Subcutaneous adipose tissue (tissue), 4 donors: ENCODE measurements around the gene ELAVL1. TPM values are rescaled to one million over a fixed set of nuclear protein-coding genes. Genes with fewer than 3 reads are reported as not detected.

Experiments
- CTCF ChIP-seq: fragments of 450-650 bp; IDR thresholded peaks from one replicate; pipeline ENCODE4 v1.5.1; 2016; ENCODE audit warnings: low read depth, mild to moderate bottlenecking, control low read depth, antibody characterized with exemption, moderate library complexity
- total RNA-seq, 4 donors: library from RNA; depleted of rRNA; stranded (reverse); fragments of >200 nt; gene quantifications; one replicate each; pipeline ENCODE4 v1.1.0, GENCODE V29; 2016

The ELAVL1 gene
- total RNA-seq, 4 donors from 2014 or later, result 17.8 to 30.7 (median 26.1) TPM

- no peak for TF ChIP-seq CTCF
Observed at GRCh38 chr19:7940841-7941240, 64.6 kb downstream of the ELAVL1 start.

- no peak for TF ChIP-seq CTCF
Observed at GRCh38 chr19:7934766-7935165, 70.7 kb downstream of the ELAVL1 start.

GRCh38 chr19:7933828-7934725, 71.4 kb downstream of the ELAVL1 start:
- no peak for TF ChIP-seq CTCF

GRCh38 chr19:7933411-7933810, 72.0 kb downstream of the ELAVL1 start:
- TF ChIP-seq CTCF, result no peak

GRCh38 chr19:7932930-7933300, 72.5 kb downstream of the ELAVL1 start:
- TF ChIP-seq CTCF, result no peak

GRCh38 chr19:7932276-7932929, 73.0 kb downstream of the ELAVL1 start:
- TF ChIP-seq CTCF, result no peak
